Measurements from ENCODE around the gene KRT85. TPM values are rescaled to one million over a fixed set of nuclear protein-coding genes. Genes with fewer than 3 reads are reported as not detected.

Gene KRT85
- total and polyA plus RNA-seq, 3 donors from 2014 or later = 0.71 to 1.5 (median 0.74) TPM

- TF ChIP-seq CTCF (IDR thresholded peaks at IDR 0.05) (no peak), POLR2A (IDR thresholded peaks at IDR 0.05) (no peak)
- Histone ChIP-seq H3K36me3 (ENCODE audit: low read depth, missing control alignments) (no peaks in the 10 kb centered on the region), H3K4me3 (peak overlapping the region in 1 of 2 donors; percentile 7), H3K27me3 (no peaks in the 10 kb centered on the region), H3K9me3 (no peaks in the 10 kb centered on the region), H3K4me1 (no peaks in the 10 kb centered on the region), H3K27ac (no peak overlapping the region)
- WGBS, 2 donors = 67 to 80% methylated on average over 13 to 56 of the region's 56 CpGs
- no peak for DNase-seq
- intact Hi-C loops (cut with DNase I; ENCODE audit: low total_unique reads) = no loop called here
These were observed 11.1 kb downstream of the KRT85 start for GRCh38 chr12:52356031-52356761.

- H3K4me1 ChIP-seq = no peaks in the 10 kb centered on the region
- WGBS, 2 donors = 84 to 96% methylated on average over 8 of the region's 8 CpGs
- no peaks in the 10 kb centered on the region for H3K36me3 ChIP-seq (ENCODE audit: low read depth, missing control alignments)
- H3K4me3 ChIP-seq = no peak overlapping the region
- DNase-seq = no peak
- H3K27me3 ChIP-seq = no peaks in the 10 kb centered on the region
- intact Hi-C loops (cut with DNase I; ENCODE audit: low total_unique reads) = no loop called here
- TF ChIP-seq POLR2A (IDR thresholded peaks at IDR 0.05) (no peak), CTCF (IDR thresholded peaks at IDR 0.05) (no peak)
- H3K27ac ChIP-seq = no peak overlapping the region
- H3K9me3 ChIP-seq = no peaks in the 10 kb centered on the region
These were observed 12.1 kb downstream of the KRT85 start for GRCh38 chr12:52355176-52355575.

- Histone ChIP-seq H3K4me1 (no peaks in the 10 kb centered on the region), H3K36me3 (ENCODE audit: low read depth, missing control alignments) (no peaks in the 10 kb centered on the region), H3K9me3 (no peaks in the 10 kb centered on the region), H3K4me3 (no peak overlapping the region), H3K27ac (no peak overlapping the region), H3K27me3 (no peaks in the 10 kb centered on the region)
- TF ChIP-seq CTCF (IDR thresholded peaks at IDR 0.05) (no peak), POLR2A (IDR thresholded peaks at IDR 0.05) (no peak)
- 45 to 67% methylated on average over 5 of the region's 5 CpGs for WGBS, 2 donors
- DNase-seq = no peak
- intact Hi-C loops (cut with DNase I; ENCODE audit: low total_unique reads) = no loop called here
These were observed 13.1 kb downstream of the KRT85 start for GRCh38 chr12:52354200-52354599.

- intact Hi-C loops (cut with DNase I; ENCODE audit: low total_unique reads) = no loop called here
- no peak overlapping the region for H3K27ac ChIP-seq
- no peak overlapping the region for H3K4me3 ChIP-seq
- no peaks in the 10 kb centered on the region for H3K4me1 ChIP-seq
- no peaks in the 10 kb centered on the region for H3K9me3 ChIP-seq
- TF ChIP-seq POLR2A (IDR thresholded peaks at IDR 0.05) (no peak), CTCF (IDR thresholded peaks at IDR 0.05) (no peak)
- WGBS, 2 donors = 80 to 85% methylated on average over 3 of the region's 3 CpGs
- no peaks in the 10 kb centered on the region for H3K36me3 ChIP-seq (ENCODE audit: low read depth, missing control alignments)
- H3K27me3 ChIP-seq = no peaks in the 10 kb centered on the region
- no peak for DNase-seq
These were observed 13.5 kb downstream of the KRT85 start for GRCh38 chr12:52353766-52354165.

GRCh38 chr12:52352951-52353350 is 14.3 kb downstream of the KRT85 start:
- no peak overlapping the region for H3K27ac ChIP-seq
- intact Hi-C loops (cut with DNase I; ENCODE audit: low total_unique reads) = no loop called here
- no peaks in the 10 kb centered on the region for H3K36me3 ChIP-seq (ENCODE audit: low read depth, missing control alignments)
- H3K9me3 ChIP-seq = no peaks in the 10 kb centered on the region
- no peaks in the 10 kb centered on the region for H3K4me1 ChIP-seq
- TF ChIP-seq CTCF (IDR thresholded peaks at IDR 0.05) (no peak), POLR2A (IDR thresholded peaks at IDR 0.05) (no peak)
- WGBS, 2 donors = 94 to 96% methylated on average over 2 of the region's 2 CpGs
- no peaks in the 10 kb centered on the region for H3K27me3 ChIP-seq
- H3K4me3 ChIP-seq = no peak overlapping the region
- DNase-seq = no peak

All from testis (tissue), 3 donors.